Heart left ventricle (tissue), 16 donors: ENCODE data around the gene ATXN7. TPM values are rescaled to one million over a fixed set of nuclear protein-coding genes. Genes with fewer than 3 reads are reported as not detected.

ENCODE experiments used
- ATAC-seq, 4 donors: fragments of 200-7000 bp; cut with Tn5 transposase; one replicate each; pipeline ENCODE4 v1.9.1; 2020 to 2022; ENCODE audit warnings: moderate library complexity in 4 of 4, mild to moderate bottlenecking in 3 of 4, moderate number of reproducible peaks in 1 of 4
- DNase-seq, 5 donors: peaks; one replicate each; pipeline ENCODE4 v3.0.0-alpha.2; 2020
- H3K27ac ChIP-seq, 12 donors: fragments of 200-600 bp; sonication (generic) in 4 of 12; one replicate each; pipeline versions ENCODE4 v1.5.0 to v1.8.0; 2016 to 2022; ENCODE audit warnings: mild to moderate bottlenecking in 2 of 12
- H3K27me3 ChIP-seq, 9 donors: fragments of 200-600 bp; sonication (generic) in 2 of 9; one replicate each; pipeline versions ENCODE4 v1.5.1 to v1.8.0; 2016 to 2022; ENCODE audit warnings: mild to moderate bottlenecking in 3 of 9
- H3K36me3 ChIP-seq, 9 donors: fragments of 200-600 bp; sonication (generic) in 2 of 9; one replicate each; pipeline versions ENCODE4 v1.5.0 to v1.8.0; 2018 to 2022; ENCODE audit warnings: mild to moderate bottlenecking in 2 of 9
- H3K4me1 ChIP-seq, 12 donors: fragments of 200-600 bp; sonication (generic) in 4 of 12; one replicate each; pipeline versions ENCODE4 v1.5.0 to v1.8.0; 2016 to 2022; ENCODE audit warnings: mild to moderate bottlenecking in 3 of 12
- H3K4me3 ChIP-seq, 12 donors: fragments of 200-600 bp; sonication (generic) in 4 of 12; one replicate each; pipeline versions ENCODE4 v1.5.0 to v1.8.0; 2017 to 2022; ENCODE audit warnings: mild to moderate bottlenecking in 9 of 12, moderate library complexity in 4 of 12
- H3K9me3 ChIP-seq, 12 donors: fragments of 200-600 bp; sonication (generic) in 4 of 12; one replicate each; pipeline versions ENCODE4 v1.5.0 to v1.8.0; 2016 to 2022; ENCODE audit warnings: mild to moderate bottlenecking in 1 of 12
- POLR2A ChIP-seq, 2 donors: fragments of 450-650 bp; IDR thresholded peaks; one replicate each; pipeline ENCODE4 v1.6.1; 2017; ENCODE audit warnings: antibody characterized with exemption in 2 of 2, mild to moderate bottlenecking in 2 of 2, moderate library complexity in 2 of 2
- WGBS, 4 donors: extraction: QIAGEN DNeasy Blood & Tissue Kit in 2 of 4; methylation state at CpG; one replicate each; pipeline versions ENCODE4 v1.1.5 to v1.1.7; 2013 to 2018; 5-methylcytosine and 5-hydroxymethylcytosine counted together
- intact Hi-C, 10 donors: fragments of 100-400 bp; cut with DNase I; formaldehyde crosslinking; loops; one replicate each; pipeline versions ENCODE4 v1.11.1 to v1.14.2; 2022
- polyA plus RNA-seq, 2 donors: library from polyadenylated mRNA; stranded (reverse); fragments of 200-250 nt; gene quantifications; one replicate each; pipeline ENCODE4 v1.2.3, GENCODE V29; 2013
- total RNA-seq, 9 donors: library from RNA; depleted of rRNA in 2 of 9; stranded (reverse); fragments of >200 nt in 2 of 9; fragmentation: NEBNext Ultra II Directional in 3 of 9; extraction: Animal tissue kit (Norgen Biotek cat#: 25700) in 3 of 9; gene quantifications; one replicate each; pipeline versions ENCODE4 v1.1.0 to v1.2.4, GENCODE V29; 2016 to 2023
- TF ChIP-seq, protein P1 (sequence below), 12 donors: fragments of 200-600 bp; sonication (generic) in 4 of 12; IDR thresholded peaks; one replicate each; pipeline versions ENCODE4 v1.5.0 to v1.8.0; 2018 to 2022; ENCODE audit warnings: antibody characterized with exemption in 12 of 12, mild to moderate bottlenecking in 5 of 12
- donor health status: ischemic (EF 13 %, LVEDD 7.1; RV severe dilation, severe dysfunction).
- donor health status: healthy with polysubstance abuse.
- donor health status: DM: no; HTN: yes; CAD: no.
- donor health status: DM: no; HTN: no; CAD: no.
- donor health status: ischemic (EF 25% LVEDD 6.9; RV normal size, moderate dysfunction).
- donor health status: ischemic (EF 25% LVEDD 5.7; RV mildly dilated, moderate dysfunction).
- donor health status: healthy.
- donor health status: DM: yes; HTN: yes; CAD: no.
- donor health status: ischemic (EF 35%, LVEDD 5.7; RV mildly dilated, moderate dysfunction).
- donor health status: nonischemic (EF 11% LVEDD 7.7; RV severe dilation, severe dysfunction).
- donor health status: DM: yes; HTN: yes; CAD: no.
- donor health status: PGD.
- donor health status: ischemic (EF 29% LVEDD 5.4; RV normal size, mild dysfunction).
- donor health status: nonischemic (EF 23%, LVEDD 6.1; RV moderate dilation, normal function).

Gene ATXN7
- total and polyA plus RNA-seq, 11 donors = 4.5 to 31.4 (median 16.7) TPM

DNA sequence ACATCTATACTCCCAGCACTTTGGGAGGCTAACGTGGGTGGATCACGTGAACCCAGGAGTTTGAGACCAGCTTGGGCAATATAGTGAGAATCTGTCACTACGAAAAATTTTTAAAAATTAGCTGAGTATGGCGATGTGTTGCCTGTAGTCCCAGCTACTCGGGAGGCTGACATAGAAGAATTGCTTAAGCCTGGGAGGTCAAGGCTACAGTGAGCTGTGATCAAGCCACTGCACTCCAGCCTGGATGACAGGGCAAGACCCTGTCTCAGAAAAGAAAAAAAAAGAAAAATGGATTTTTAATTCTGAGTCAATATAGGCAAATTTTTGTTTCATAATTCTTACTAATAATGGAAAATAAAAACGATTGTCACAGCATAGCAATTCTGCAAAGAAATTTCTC, 31.3 kb upstream of the ATXN7 start:
- H3K36me3 ChIP-seq = peaks cover 3 to 99% (median 67%) of the 10 kb centered on the region in 9 donors
- H3K9me3 ChIP-seq = no peaks in the 10 kb centered on the region
- DNase-seq (no peak), ATAC-seq (no peak)
- TF ChIP-seq, protein P1, sequence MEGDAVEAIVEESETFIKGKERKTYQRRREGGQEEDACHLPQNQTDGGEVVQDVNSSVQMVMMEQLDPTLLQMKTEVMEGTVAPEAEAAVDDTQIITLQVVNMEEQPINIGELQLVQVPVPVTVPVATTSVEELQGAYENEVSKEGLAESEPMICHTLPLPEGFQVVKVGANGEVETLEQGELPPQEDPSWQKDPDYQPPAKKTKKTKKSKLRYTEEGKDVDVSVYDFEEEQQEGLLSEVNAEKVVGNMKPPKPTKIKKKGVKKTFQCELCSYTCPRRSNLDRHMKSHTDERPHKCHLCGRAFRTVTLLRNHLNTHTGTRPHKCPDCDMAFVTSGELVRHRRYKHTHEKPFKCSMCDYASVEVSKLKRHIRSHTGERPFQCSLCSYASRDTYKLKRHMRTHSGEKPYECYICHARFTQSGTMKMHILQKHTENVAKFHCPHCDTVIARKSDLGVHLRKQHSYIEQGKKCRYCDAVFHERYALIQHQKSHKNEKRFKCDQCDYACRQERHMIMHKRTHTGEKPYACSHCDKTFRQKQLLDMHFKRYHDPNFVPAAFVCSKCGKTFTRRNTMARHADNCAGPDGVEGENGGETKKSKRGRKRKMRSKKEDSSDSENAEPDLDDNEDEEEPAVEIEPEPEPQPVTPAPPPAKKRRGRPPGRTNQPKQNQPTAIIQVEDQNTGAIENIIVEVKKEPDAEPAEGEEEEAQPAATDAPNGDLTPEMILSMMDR (IDR thresholded peaks at IDR 0.05) = no peak
- TF ChIP-seq POLR2A (IDR thresholded peaks at IDR 0.05) = no peak
- intact Hi-C loops = no loop called here
- no peak overlapping the region for H3K4me3 ChIP-seq
- H3K27ac ChIP-seq = no peak overlapping the region
- 89 to 93% (median 91%) methylated on average over 6 of the region's 6 CpGs for WGBS, 4 donors
- H3K4me1 ChIP-seq = no peaks in the 10 kb centered on the region
- no peaks in the 10 kb centered on the region for H3K27me3 ChIP-seq

DNA sequence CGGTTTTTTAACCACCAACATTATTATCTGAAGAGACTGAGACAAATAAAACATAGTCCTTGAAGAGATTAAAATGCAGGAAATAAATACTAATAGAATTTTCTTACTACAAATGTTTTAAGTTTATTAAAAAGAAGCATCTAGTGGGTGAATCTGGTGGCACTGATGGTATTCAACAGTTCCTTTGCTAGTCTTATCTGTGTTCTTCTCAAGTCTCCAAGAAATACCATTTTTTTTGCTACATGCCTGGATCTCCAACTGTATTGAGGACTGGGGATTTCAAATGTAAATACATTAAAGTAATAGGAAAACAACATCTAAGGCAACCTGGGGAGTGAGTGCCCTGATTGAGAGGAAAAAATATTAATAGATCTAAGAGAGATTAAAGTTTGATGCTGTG, 22.0 kb upstream of the ATXN7 start:
- ATAC-seq = no peak
- Histone ChIP-seq H3K4me3 (no peak overlapping the region), H3K36me3 (peaks cover 0 to 15% (median 1%) of the 10 kb centered on the region in 9 donors), H3K9me3 (peaks cover 0 to 10% (median 0%) of the 10 kb centered on the region in 12 donors), H3K27ac (no peak overlapping the region), H3K4me1 (peaks cover 0 to 5% (median 0%) of the 10 kb centered on the region in 12 donors), H3K27me3 (no peaks in the 10 kb centered on the region)
- no peak for DNase-seq
- TF ChIP-seq, protein P1 (IDR thresholded peaks at IDR 0.05) = no peak
- TF ChIP-seq POLR2A (IDR thresholded peaks at IDR 0.05) = no peak
- WGBS, 4 donors = 0 to 48% (median 0%) methylated on average over 1 of the region's 1 CpG
- intact Hi-C loops = no loop called here

DNA sequence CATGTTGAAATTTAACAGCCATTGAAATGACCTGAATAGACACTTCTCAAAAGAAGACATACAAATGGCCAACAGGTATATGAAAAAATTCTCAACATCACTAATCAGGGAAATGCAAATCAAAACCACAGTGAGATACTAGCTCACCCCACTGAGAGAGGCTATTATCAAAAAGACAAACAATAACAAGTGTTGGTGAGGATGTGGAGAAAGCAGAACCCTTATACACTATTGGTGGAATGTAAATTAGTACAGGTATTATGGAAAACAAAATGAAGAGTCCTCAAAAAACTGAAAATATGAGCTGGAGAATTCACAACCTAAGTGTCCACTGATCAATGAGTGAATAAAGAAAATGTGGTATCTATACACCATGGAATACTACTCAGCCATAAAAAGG, 21.5 kb upstream of the ATXN7 start:
- Histone ChIP-seq H3K27ac (no peak overlapping the region), H3K27me3 (no peaks in the 10 kb centered on the region), H3K9me3 (peaks cover 0 to 10% (median 0%) of the 10 kb centered on the region in 12 donors), H3K4me1 (peaks cover 0 to 5% (median 0%) of the 10 kb centered on the region in 12 donors), H3K36me3 (peaks cover 0 to 12% (median 0%) of the 10 kb centered on the region in 9 donors), H3K4me3 (no peak overlapping the region)
- intact Hi-C loops = no loop called here
- ATAC-seq (no peak), DNase-seq (no peak)
- TF ChIP-seq, protein P1 (IDR thresholded peaks at IDR 0.05) = no peak
- TF ChIP-seq POLR2A (IDR thresholded peaks at IDR 0.05) = no peak

DNA sequence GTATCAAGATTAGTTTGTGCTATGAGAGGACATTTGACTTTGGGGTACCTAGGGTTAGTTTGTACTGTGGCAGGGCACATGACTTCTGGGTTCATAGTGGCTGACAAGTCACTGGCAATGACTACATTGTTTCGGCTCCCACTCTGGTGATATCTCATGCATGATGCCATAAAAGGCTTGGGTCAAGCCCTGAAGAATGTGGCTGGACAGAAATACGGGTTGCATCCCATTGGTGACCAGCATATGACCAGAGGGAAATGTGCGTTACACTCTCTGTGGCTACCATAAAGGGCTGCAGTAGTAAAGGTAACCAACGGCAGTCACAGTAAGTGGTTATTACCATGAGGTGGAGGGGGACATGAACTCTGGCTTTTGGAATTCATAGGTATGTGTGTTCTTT, 18.5 kb upstream of the ATXN7 start:
- no peak for ATAC-seq
- WGBS, 4 donors = 77 to 84% (median 80%) methylated on average over 3 to 4 of the region's 4 CpGs
- H3K27ac ChIP-seq = no peak overlapping the region

More for the DNA sequence above, 18.5 kb upstream of the ATXN7 start:
- TF ChIP-seq, protein P1 (IDR thresholded peaks at IDR 0.05) = no peak
- no peak for TF ChIP-seq POLR2A (IDR thresholded peaks at IDR 0.05)
- intact Hi-C loops = no loop called here
- H3K4me1 ChIP-seq = peaks cover 0 to 5% (median 0%) of the 10 kb centered on the region in 12 donors
- H3K9me3 ChIP-seq = peaks cover 0 to 10% (median 0%) of the 10 kb centered on the region in 12 donors
- H3K36me3 ChIP-seq = no peaks in the 10 kb centered on the region
- no peak for DNase-seq
- H3K27me3 ChIP-seq = no peaks in the 10 kb centered on the region
- H3K4me3 ChIP-seq = no peak overlapping the region
